ENCODE data around the gene NOL4L.

Gene NOL4L

GRCh38 chr20:32574296-32575226, 10.6 kb downstream of the NOL4L start:
- peak; percentile 55 for DNase-seq

GRCh38 chr20:32573167-32573851, 11.8 kb downstream of the NOL4L start:
- no peak for DNase-seq

- DNase-seq: no peak
Measured at GRCh38 chr20:32572271-32572968, 12.7 kb downstream of the NOL4L start.

GRCh38 chr20:32571566-32571965, 13.6 kb downstream of the NOL4L start:
- no peak for DNase-seq

- DNase-seq: no peak
Measured at GRCh38 chr20:32570401-32571190, 14.5 kb downstream of the NOL4L start.

- peak; percentile 24 for DNase-seq
Measured at GRCh38 chr20:32569380-32570305, 15.5 kb downstream of the NOL4L start.

GRCh38 chr20:32569018-32569379, 16.1 kb downstream of the NOL4L start:
- no peak for DNase-seq

- no peak for DNase-seq
Measured at GRCh38 chr20:32567384-32568178, 17.6 kb downstream of the NOL4L start.

- no peak for DNase-seq
Measured at GRCh38 chr20:32566379-32567374, 18.5 kb downstream of the NOL4L start.

- no peak for DNase-seq
Measured at GRCh38 chr20:32565735-32566032, 19.4 kb downstream of the NOL4L start.

GRCh38 chr20:32564921-32565734, 20.0 kb downstream of the NOL4L start:
- peak; percentile 53 for DNase-seq

- DNase-seq: no peak
Measured at GRCh38 chr20:32564440-32564839, 20.7 kb downstream of the NOL4L start.

GRCh38 chr20:32563311-32564272, 21.5 kb downstream of the NOL4L start:
- no peak for DNase-seq

GRCh38 chr20:32562495-32562911, 22.6 kb downstream of the NOL4L start:
- no peak for DNase-seq

- DNase-seq: no peak
Measured at GRCh38 chr20:32560989-32561830, 23.9 kb downstream of the NOL4L start.

GRCh38 chr20:32560482-32560988, 24.6 kb downstream of the NOL4L start:
- no peak for DNase-seq

Data from CD4-positive, alpha-beta T cell treated with Interleukin-15 for 1 hour (primary cell).